PC-9 (cell line): ENCODE data around the gene GBA3. TPM values are rescaled to one million over a fixed set of nuclear protein-coding genes. Genes with fewer than 3 reads are reported as not detected.

Experiments
- Bru-seq: library from RNA; stranded (reverse); fragments of 400-500 nt; gene quantifications from one replicate; lab custom pipeline; 2021; lab: Mats Ljungman, UMichigan
- BruChase-seq, 2 experiments: library from RNA; stranded (reverse); fragments of 400-500 nt; gene quantifications; one replicate each; lab custom pipeline; 2021; lab: Mats Ljungman, UMichigan
- BruUV-seq: library from RNA; stranded (reverse); fragments of 400-500 nt; replicated peaks from 2 replicates; lab custom pipeline; 2021; lab: Mats Ljungman, UMichigan
- CTCF ChIA-PET: fragments of 300-600 bp; sonication (Branson Sonifier 250); formaldehyde crosslinking; loops from one replicate; lab custom pipeline; 2022; ENCODE audit warnings: antibody characterized with exemption; lab: Charles Lee
- POLR2A ChIA-PET: fragments of 300-600 bp; sonication (Branson Sonifier 250); formaldehyde crosslinking; loops from one replicate; lab custom pipeline; 2022; ENCODE audit warnings: antibody characterized with exemption; ENCODE audit not compliant: unreplicated experiment; lab: Charles Lee
- DNase-seq, 2 experiments: peaks; one replicate each; pipeline versions ENCODE4 v3.0.0 to v3.0.0-alpha.2; 2015 to 2022; ENCODE audit warnings: mixed read lengths in 1 of 2
- H2AFZ ChIP-seq: fragments of 200-600 bp; sonication (generic); 2 replicates; pipeline ENCODE4 v1.8.1; 2017; ENCODE audit warnings: antibody characterized with exemption
- H3F3A ChIP-seq: fragments of 200-600 bp; sonication (generic); 2 replicates; pipeline ENCODE4 v1.8.1; 2017; ENCODE audit warnings: antibody characterized with exemption, mild to moderate bottlenecking, low read depth; ENCODE audit not compliant: insufficient read depth
- H3K27ac ChIP-seq: fragments of 200-600 bp; sonication (generic); 2 replicates; pipeline ENCODE4 v1.6.1; 2016; ENCODE audit warnings: mixed run types
- H3K27me3 ChIP-seq: fragments of 200-600 bp; sonication (generic); 2 replicates; pipeline ENCODE4 v1.6.1; 2016; ENCODE audit warnings: low read depth, mixed run types; ENCODE audit not compliant: insufficient read depth
- H3K36me3 ChIP-seq: fragments of 200-600 bp; sonication (generic); 2 replicates; pipeline ENCODE4 v1.6.1; 2016; ENCODE audit warnings: low read depth, mixed run types
- H3K4me1 ChIP-seq: fragments of 200-600 bp; sonication (generic); replicated peaks from 2 replicates; pipeline ENCODE4 v1.6.1; 2016; ENCODE audit warnings: mixed run types; ENCODE audit not compliant: insufficient read depth
- H3K4me2 ChIP-seq: fragments of 200-600 bp; sonication (generic); 2 replicates; pipeline ENCODE4 v1.6.1; 2017; ENCODE audit warnings: mixed run types
- H3K4me3 ChIP-seq: fragments of 200-600 bp; sonication (generic); 2 replicates; pipeline ENCODE4 v1.6.1; 2016; ENCODE audit warnings: mixed run types
- H3K79me2 ChIP-seq: fragments of 200-600 bp; sonication (generic); 2 replicates; pipeline ENCODE4 v1.6.1; 2017; ENCODE audit warnings: low read depth, mixed run types
- H3K9me2 ChIP-seq: fragments of 200-600 bp; sonication (generic); 2 replicates; pipeline ENCODE4 v1.8.1; 2017; ENCODE audit warnings: mild to moderate bottlenecking; ENCODE audit not compliant: insufficient read depth
- H3K9me3 ChIP-seq: fragments of 200-600 bp; sonication (generic); 2 replicates; pipeline ENCODE4 v1.8.1; 2016; ENCODE audit warnings: low read depth; ENCODE audit not compliant: insufficient read depth
- H4K20me1 ChIP-seq: fragments of 200-600 bp; sonication (generic); 2 replicates; pipeline ENCODE4 v1.8.1; 2017; ENCODE audit not compliant: insufficient read depth
- CTCF ChIP-seq: fragments of 200-600 bp; sonication (generic); conservative IDR thresholded peaks from 2 replicates; pipeline ENCODE4 v1.6.1; 2017; ENCODE audit warnings: mixed run types, antibody characterized with exemption, mild to moderate bottlenecking, moderate library complexity
- EZH2 ChIP-seq: fragments of 200-600 bp; sonication (generic); IDR thresholded peaks from 2 replicates; pipeline ENCODE4 v1.8.0; 2017; ENCODE audit warnings: antibody characterized with exemption, low read depth
- intact Hi-C: fragments of 100-400 bp; cut with micrococcal nuclease; formaldehyde crosslinking; loops from one replicate; pipeline ENCODE4 v1.10.0; 2022; ENCODE audit not compliant: unreplicated experiment
- long read RNA-seq: library from polyadenylated mRNA; stranded (forward); transcript quantifications from one replicate; pipeline ENCODE4 v2.0.0, GENCODE V29; 2022
- total RNA-seq: library from RNA; stranded (reverse); gene quantifications from 2 replicates; pipeline ENCODE4 v1.2.3, GENCODE V29; 2021

The GBA3 gene
- total RNA-seq: not detected in 2 replicates
- Bru-seq, nascent RNA: not detected
- not detected for BruChase-seq, experiment 1, labeled RNA remaining after a 2-hour chase
- not detected for BruChase-seq, experiment 2, labeled RNA remaining after a 6-hour chase
- long read RNA-seq, partial matches to known transcripts: 0 of 7 reads
- long read RNA-seq, other reads (novel, unspliced or antisense): 7 of 7 reads

DNA sequence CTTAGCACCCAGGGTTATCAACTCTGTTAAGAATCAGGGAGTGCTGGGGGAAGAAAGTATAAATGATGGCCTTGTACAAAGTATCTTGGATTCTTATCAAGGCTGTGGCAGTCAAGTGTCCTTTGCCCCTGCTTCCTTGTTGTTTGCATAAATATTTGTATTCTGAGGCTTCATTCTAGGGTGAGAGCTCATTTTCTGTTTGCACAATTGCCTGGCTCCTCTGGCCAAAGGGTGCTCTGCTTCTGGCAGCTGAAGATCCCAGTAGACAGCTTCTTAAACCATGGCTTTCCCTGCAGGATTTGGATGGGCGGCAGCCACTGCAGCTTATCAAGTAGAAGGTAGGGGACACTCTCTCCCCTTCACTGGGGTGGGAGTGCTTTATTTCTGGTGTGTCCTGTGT is at the start of gene GBA3:
Gene GBA3, plus strand, starts transcription at position 202 of the 400 bp plus-strand sequence.
- Histone ChIP-seq H2AFZ (no peak within 1 kb of the TSS), H3K27me3 (0 out of 2 replicates have a peak, but pooled peaks cover 9% of the 10 kb centered on the region), H3F3A (no peaks in the 10 kb centered on the region), H3K79me2 (no peaks in the 10 kb centered on the region), H3K36me3 (no peaks in the 10 kb centered on the region), H4K20me1 (no peaks in the 10 kb centered on the region), H3K4me2 (no peak within 1 kb of the TSS), H3K4me3 (no peak within 1 kb of the TSS), H3K27ac (no peak within 1 kb of the TSS), H3K9me3 (no peaks in the 10 kb centered on the region), H3K9me2 (no peaks in the 10 kb centered on the region), H3K4me1 (no peaks in the 10 kb centered on the region)
- DNase-seq: no peak
- ChIA-PET CTCF (no interaction called here), POLR2A (no interaction called here)
- intact Hi-C loops: loop anchor here (10.0 kb wide), 1 partner anchor 1722 kb away; no protein-coding TSS in a partner anchor
- BruUV-seq: no TSS peak
- TF ChIP-seq EZH2: no peak
- no peak for TF ChIP-seq CTCF

- intact Hi-C loops: no loop called here
Measured at GRCh38 chr4:22643952-22644351, 48.8 kb upstream of the GBA3 start.

GRCh38 chr4:22645481-22646182 is 47.1 kb upstream of the GBA3 start:
- H3K79me2 ChIP-seq: no peaks in the 10 kb centered on the region
- H3K4me1 ChIP-seq: no peaks in the 10 kb centered on the region
- no peak overlapping the region for H3K4me2 ChIP-seq
- intact Hi-C loops: no loop called here
- no peaks in the 10 kb centered on the region for H3K9me2 ChIP-seq
- no peaks in the 10 kb centered on the region for H4K20me1 ChIP-seq
- ChIA-PET CTCF (no interaction called here), POLR2A (no interaction called here)
- DNase-seq: no peak
- no peak overlapping the region for H2AFZ ChIP-seq
- H3F3A ChIP-seq: no peaks in the 10 kb centered on the region
- H3K36me3 ChIP-seq: no peaks in the 10 kb centered on the region
- H3K27me3 ChIP-seq: no peaks in the 10 kb centered on the region
- no peaks in the 10 kb centered on the region for H3K9me3 ChIP-seq
- BruUV-seq: no TSS peak
- TF ChIP-seq CTCF (no peak), EZH2 (no peak)
- no peak overlapping the region for H3K27ac ChIP-seq
- no peak overlapping the region for H3K4me3 ChIP-seq

More at GRCh38 chr4:22643952-22644351, 48.8 kb upstream of the GBA3 start:
- no peaks in the 10 kb centered on the region for H4K20me1 ChIP-seq
- no TSS peak for BruUV-seq
- H3K4me3 ChIP-seq: no peak overlapping the region
- H3K27me3 ChIP-seq: no peaks in the 10 kb centered on the region
- H3K4me1 ChIP-seq: no peaks in the 10 kb centered on the region
- H3K79me2 ChIP-seq: no peaks in the 10 kb centered on the region
- H3K36me3 ChIP-seq: no peaks in the 10 kb centered on the region
- no peaks in the 10 kb centered on the region for H3K9me2 ChIP-seq
- H3K4me2 ChIP-seq: no peak overlapping the region
- DNase-seq: no peak
- CTCF ChIA-PET: no interaction called here
- TF ChIP-seq EZH2: no peak
- no peak for TF ChIP-seq CTCF
- H3K9me3 ChIP-seq: no peaks in the 10 kb centered on the region
- no peak overlapping the region for H3K27ac ChIP-seq
- H3F3A ChIP-seq: no peaks in the 10 kb centered on the region
- H2AFZ ChIP-seq: no peak overlapping the region
- POLR2A ChIA-PET: no interaction called here
